MCF 10A (cell line): ENCODE results near the gene RIN3. TPM values are rescaled to one million over a fixed set of nuclear protein-coding genes. Genes with fewer than 3 reads are reported as not detected.

ENCODE experiments used
- BruUV-seq: library from RNA; stranded (reverse); fragments of 400-500 nt; replicated peaks from 2 replicates; lab custom pipeline; 2021; lab: Mats Ljungman, UMichigan
- CTCF ChIA-PET: fragments of 300-600 bp; sonication (Branson Sonifier 250); formaldehyde crosslinking; extraction: SDS; loops from one replicate; lab custom pipeline; 2021; ENCODE audit warnings: antibody characterized with exemption, inconsistent platforms; lab: Yijun Ruan, JAX
- POLR2A ChIA-PET: fragments of 300-600, 350-650 bp; sonication (Branson Sonifier 250); formaldehyde crosslinking; extraction: SDS; loops from one replicate; lab custom pipeline; 2020; ENCODE audit warnings: antibody characterized with exemption, inconsistent platforms; lab: Yijun Ruan, JAX
- DNase-seq: peaks from one replicate; pipeline ENCODE4 v3.0.0-alpha.2; 2018; ENCODE audit not compliant: unreplicated experiment
- H3K27ac Mint-ChIP-seq: one replicate; pipeline ENCODE4 v1.8.0; 2022; ENCODE audit warnings: mild to moderate bottlenecking, low read depth, mixed read lengths; ENCODE audit not compliant: unreplicated experiment
- H3K27me3 Mint-ChIP-seq: one replicate; pipeline ENCODE4 v1.8.0; 2022; ENCODE audit warnings: mixed read lengths; ENCODE audit not compliant: insufficient read depth, unreplicated experiment
- H3K36me3 Mint-ChIP-seq: one replicate; pipeline ENCODE4 v1.8.0; 2022; ENCODE audit warnings: mild to moderate bottlenecking, moderate library complexity, mixed read lengths; ENCODE audit not compliant: insufficient read depth, unreplicated experiment
- H3K4me1 Mint-ChIP-seq: one replicate; pipeline ENCODE4 v1.8.0; 2022; ENCODE audit warnings: mixed read lengths; ENCODE audit not compliant: insufficient read depth, unreplicated experiment
- H3K4me3 Mint-ChIP-seq: one replicate; pipeline ENCODE4 v1.8.0; 2022; ENCODE audit warnings: mild to moderate bottlenecking, moderate library complexity, mixed read lengths; ENCODE audit not compliant: unreplicated experiment
- H3K9me3 Mint-ChIP-seq: one replicate; pipeline ENCODE4 v1.8.0; 2022; ENCODE audit warnings: mixed read lengths; ENCODE audit not compliant: unreplicated experiment
- CTCF ChIP-seq: fragments of 200-600 bp; IDR thresholded peaks from one replicate; pipeline ENCODE4 v1.8.0; 2022; ENCODE audit warnings: antibody characterized with exemption, mild to moderate bottlenecking; ENCODE audit not compliant: unreplicated experiment
- intact Hi-C: fragments of 100-400 bp; cut with micrococcal nuclease; formaldehyde crosslinking; loops from 2 replicates; pipeline ENCODE4 v1.14.1; 2022
- total RNA-seq: library from RNA; stranded (reverse); gene quantifications from 2 replicates; pipeline ENCODE4 v1.2.3, GENCODE V29; 2022

Gene RIN3
- total RNA-seq, 1 experiment from 2014 or later: 14.2 TPM

DNA sequence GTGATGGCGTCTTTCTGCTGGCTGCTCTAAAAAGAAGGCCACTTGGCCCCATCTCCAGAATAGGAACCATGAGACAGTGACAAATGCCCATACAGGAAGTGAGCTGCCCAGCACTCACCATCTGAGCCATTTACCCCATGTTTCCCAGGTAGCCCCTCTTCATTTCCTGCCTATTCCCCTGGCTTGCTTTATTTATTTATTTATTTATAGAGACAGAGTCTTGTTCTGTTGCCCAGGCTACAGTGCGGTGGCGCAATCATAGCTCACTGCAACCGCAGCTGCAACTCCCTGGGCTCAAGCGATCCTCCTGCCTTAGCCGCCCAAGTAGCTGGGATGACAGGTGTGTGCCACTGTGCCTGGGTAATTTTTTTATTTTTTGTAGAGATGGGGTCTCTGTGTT is 71.2 kb downstream of the RIN3 start:
- ChIA-PET POLR2A (no interaction called here), CTCF (interaction anchor here (1.0 kb wide), 1 partner anchor 10 kb away, joined by 4 read pairs; no protein-coding TSS in a partner anchor)
- intact Hi-C loops: no loop called here
- H3K27me3 Mint-ChIP-seq: no peaks in the 10 kb centered on the region
- H3K4me1 Mint-ChIP-seq: no peaks in the 10 kb centered on the region
- no TSS peak for BruUV-seq
- H3K27ac Mint-ChIP-seq: no peak overlapping the region
- no peak for TF ChIP-seq CTCF
- H3K36me3 Mint-ChIP-seq: peaks cover 11% of the 10 kb centered on the region
- H3K9me3 Mint-ChIP-seq: no peaks in the 10 kb centered on the region
- H3K4me3 Mint-ChIP-seq: no peak overlapping the region
- no peak for DNase-seq

DNA sequence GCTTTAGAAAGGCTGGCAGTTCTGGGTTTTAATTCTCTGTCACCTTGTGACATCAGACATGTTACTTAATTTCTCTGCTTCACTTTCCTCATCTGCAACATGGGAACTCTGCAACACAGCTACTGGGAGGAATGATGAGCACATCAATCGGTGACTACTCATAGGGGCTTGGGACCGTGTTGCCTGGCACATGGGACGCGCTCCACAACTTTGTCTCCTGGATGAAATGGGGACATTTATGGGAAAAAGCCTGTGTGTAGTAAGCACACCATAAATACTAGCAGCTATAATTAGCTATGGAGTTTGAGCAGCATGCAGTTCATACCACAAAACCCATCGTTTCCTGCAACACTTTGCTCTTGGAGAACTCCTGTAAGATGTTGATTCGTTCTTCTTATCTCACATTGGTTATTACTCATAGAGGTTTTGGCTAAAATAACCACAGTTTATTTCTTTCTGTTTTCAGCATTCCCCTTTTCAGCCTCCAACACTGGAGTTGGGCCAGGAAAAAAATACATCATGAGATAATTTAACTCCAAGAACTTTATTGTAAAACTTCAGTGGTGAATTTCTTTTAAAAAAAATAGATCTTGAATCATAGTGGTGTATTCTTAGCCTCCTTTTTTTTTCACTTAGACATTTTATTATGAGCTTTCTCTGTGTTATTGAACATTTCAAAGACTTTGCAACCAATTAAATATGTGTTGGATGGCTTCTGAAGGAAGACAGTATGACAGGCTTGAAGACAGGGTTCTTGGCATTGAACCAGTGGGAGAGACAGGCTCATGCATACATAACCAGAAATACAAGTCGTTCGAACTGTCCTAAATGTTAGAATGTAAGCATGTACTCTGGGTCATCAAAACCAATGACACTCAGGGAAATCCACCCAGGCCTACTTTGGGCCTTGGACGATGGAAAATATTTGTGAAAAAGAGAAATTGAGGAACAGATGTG is 72.7 kb downstream of the RIN3 start:
- no TSS peak for BruUV-seq

DNA sequence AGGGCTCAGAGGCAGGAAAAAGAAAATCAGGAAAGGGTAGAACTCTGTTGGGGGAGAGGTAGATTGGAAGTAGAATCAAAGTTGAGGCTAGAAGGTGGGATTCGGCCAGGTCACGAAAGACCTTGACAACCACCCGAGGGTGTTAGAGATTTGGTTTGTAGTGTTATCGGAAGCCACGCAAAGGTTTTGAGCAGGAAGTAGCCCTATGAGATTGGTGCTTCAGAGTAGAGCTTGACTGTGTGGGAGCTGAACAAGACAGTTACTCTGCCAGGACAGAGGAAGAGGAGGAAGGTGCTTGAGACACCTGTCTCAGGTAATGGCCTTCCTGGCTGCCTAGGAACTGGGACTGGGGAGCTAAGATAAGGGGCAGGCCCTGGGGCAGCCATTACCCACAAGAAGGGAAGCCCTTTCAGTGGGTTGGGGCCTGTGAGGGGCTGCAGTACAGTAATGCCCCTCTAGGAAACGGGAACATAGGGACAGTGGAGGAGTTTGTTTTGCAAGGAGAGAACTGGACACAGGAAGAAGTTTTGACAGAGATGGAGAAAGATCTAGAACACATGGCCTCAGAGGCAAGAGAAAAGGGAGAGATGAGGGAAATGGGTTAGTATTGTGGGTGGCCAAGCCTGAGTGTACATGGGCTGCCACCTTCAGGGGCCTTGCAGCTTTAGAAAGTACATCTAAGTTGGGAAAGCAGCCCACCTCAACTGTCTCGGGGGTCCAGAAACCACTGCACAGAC is 73.5 kb downstream of the RIN3 start:
- POLR2A ChIA-PET: no interaction called here
- Mint-ChIP-seq H3K27ac (no peak overlapping the region), H3K27me3 (no peaks in the 10 kb centered on the region), H3K4me3 (no peak overlapping the region), H3K4me1 (no peaks in the 10 kb centered on the region), H3K36me3 (peaks cover 11% of the 10 kb centered on the region), H3K9me3 (no peaks in the 10 kb centered on the region)
- intact Hi-C loops: no loop called here
- BruUV-seq: no TSS peak
- no peak for DNase-seq
- CTCF ChIA-PET: interaction anchor here (0.7 kb wide), 1 partner anchor 1613 kb away, joined by 3 read pairs; no protein-coding TSS in a partner anchor
- TF ChIP-seq CTCF: no peak

More for the DNA sequence above, 72.7 kb downstream of the RIN3 start:
- ChIA-PET POLR2A (no interaction called here), CTCF (interaction anchor here (0.7 to 1.1 kb wide), 3 partner anchors 12 to 1614 kb away, joined by 3 to 4 read pairs (median 3); no protein-coding TSS in a partner anchor)
- Mint-ChIP-seq H3K36me3 (peaks cover 11% of the 10 kb centered on the region), H3K9me3 (no peaks in the 10 kb centered on the region), H3K4me3 (no peak overlapping the region), H3K27me3 (no peaks in the 10 kb centered on the region), H3K4me1 (no peaks in the 10 kb centered on the region), H3K27ac (no peak overlapping the region)
- TF ChIP-seq CTCF: no peak
- peak; percentile 8 for DNase-seq
- intact Hi-C loops: no loop called here

- no peaks in the 10 kb centered on the region for H3K4me1 Mint-ChIP-seq
- DNase-seq: no peak
- intact Hi-C loops: no loop called here
- no peak for TF ChIP-seq CTCF
- POLR2A ChIA-PET: no interaction called here
- no peak overlapping the region for H3K27ac Mint-ChIP-seq
- H3K36me3 Mint-ChIP-seq: peaks cover 8% of the 10 kb centered on the region
- BruUV-seq: no TSS peak
- no peaks in the 10 kb centered on the region for H3K9me3 Mint-ChIP-seq
- H3K27me3 Mint-ChIP-seq: no peaks in the 10 kb centered on the region
- CTCF ChIA-PET: no interaction called here
- no peak overlapping the region for H3K4me3 Mint-ChIP-seq
Measured at GRCh38 chr14:92587700-92588085, 74.1 kb downstream of the RIN3 start.
